ENCODE results near the gene COL26A1. TPM values are rescaled to one million over a fixed set of nuclear protein-coding genes. Genes with fewer than 3 reads are reported as not detected.
A peak's percentile ranks its signal among the peaks of the same experiment; 100 is the strongest.

COL26A1 gene
- total and polyA plus RNA-seq, 2 of the 4 experiments (the other 2 are of a cell fraction) = not detected

GRCh38 chr7:101363734-101364374, 1.2 kb downstream of the COL26A1 start:
- Histone ChIP-seq H3K27me3 (ENCODE audit: control insufficient read depth, insufficient read depth, low read length) (peaks cover 36% of the 10 kb centered on the region), H2BK120ac (ENCODE audit: low read depth, low read length) (no peak overlapping the region), H4K91ac (ENCODE audit: insufficient read depth, low read depth, low read length) (no peak overlapping the region), H2BK5ac (ENCODE audit: low read depth, low read length, poor library complexity, severe bottlenecking) (no peak overlapping the region), H4K20me1 (ENCODE audit: insufficient read depth, low read length) (no peaks in the 10 kb centered on the region), H3K4me3 (ENCODE audit: insufficient read depth, low read depth, low read length) (peak overlapping the region; percentile 31), H3K9me3 (ENCODE audit: control insufficient read depth, insufficient read depth, low read length) (peaks cover 3% of the 10 kb centered on the region; the same call in 1 of the 2 replicates), H3K79me1 (ENCODE audit: low read depth in 1 of 2, low read length in 2 of 2) (no peaks in the 10 kb centered on the region), H3K27ac (ENCODE audit: insufficient read depth, low read length) (no peak overlapping the region), H3K14ac (replicated peaks; ENCODE audit: low read depth, low read length) (no peak overlapping the region), H2BK20ac (ENCODE audit: low read depth, low read length) (no peak overlapping the region), H3K4ac (ENCODE audit: low read depth, low read length) (no peak overlapping the region; the same call in 1 of the 2 replicates), H3K9ac (ENCODE audit: low read depth, low read length) (no peak overlapping the region), H3K4me2 (ENCODE audit: low read depth, low read length) (peak overlapping the region; percentile 80), H3K36me3 (ENCODE audit: control insufficient read depth, insufficient read depth, low read length) (no peaks in the 10 kb centered on the region), H3K4me1 (ENCODE audit: control insufficient read depth, insufficient read depth, low read length) (no peaks in the 10 kb centered on the region), H3K56ac (ENCODE audit: extremely low read depth, insufficient read depth, low read length) (no peak overlapping the region), H3K23ac (ENCODE audit: low read depth, low read length) (no peak overlapping the region), H3K9me1 (ENCODE audit: insufficient read depth, low read length) (no peaks in the 10 kb centered on the region), H2AFZ (replicated peaks; ENCODE audit: low read length, poor library complexity) (peak overlapping the region; percentile 89), H4K5ac (ENCODE audit: low read depth, low read length) (no peak overlapping the region), H2BK15ac (ENCODE audit: low read depth, low read length) (no peak overlapping the region), H2AK5ac (ENCODE audit: low read depth, low read length) (no peak overlapping the region), H3K18ac (ENCODE audit: low read depth, low read length) (no peak overlapping the region), H4K8ac (ENCODE audit: low read depth in 2 of 2, low read length in 2 of 2) (no peak overlapping the region), H2AK9ac (replicated peaks; ENCODE audit: low read depth, low read length, poor library complexity) (peak overlapping the region; percentile 70)
- ATAC-seq (ENCODE audit: low read depth) = peak; percentile 95
- DNase-seq = peak; percentile 40
- 1% methylated on average over 23 of the region's 52 CpGs; no CpG with 5 or more reads in 1 of the 2 experiments for WGBS, 2 experiments (ENCODE audit: extremely low coverage in 2 of 2, insufficient read length in 1 of 2)
- no TSS peak for BruUV-seq (replicated peaks)
- intact Hi-C loops (cut with micrococcal nuclease) (loop anchor here (5.0 kb wide), 2 partner anchors 143 to 173 kb away; no protein-coding TSS in a partner anchor), in situ Hi-C loops (cut with MboI; ENCODE audit: low sequenced_read_pairs) (loop anchor here (25.0 kb wide), 1 partner anchor 898 kb away; no protein-coding TSS in a partner anchor), dilution Hi-C loops (cut with HindIII; ENCODE audit: low sequenced_read_pairs, unreplicated experiment) (no loop called here)
- TF ChIP-seq MXI1 (IDR thresholded peaks at IDR 0.05; ENCODE audit: borderline replicate concordance, low read depth, low read length) = no peak
- no peak for TF ChIP-seq BHLHE40 (IDR thresholded peaks at IDR 0.05; ENCODE audit: low read depth, low read length)
- TF ChIP-seq RCOR1 (IDR thresholded peaks at IDR 0.05; ENCODE audit: insufficient replicate concordance, low read length) = no peak
- TF ChIP-seq, protein P1, sequence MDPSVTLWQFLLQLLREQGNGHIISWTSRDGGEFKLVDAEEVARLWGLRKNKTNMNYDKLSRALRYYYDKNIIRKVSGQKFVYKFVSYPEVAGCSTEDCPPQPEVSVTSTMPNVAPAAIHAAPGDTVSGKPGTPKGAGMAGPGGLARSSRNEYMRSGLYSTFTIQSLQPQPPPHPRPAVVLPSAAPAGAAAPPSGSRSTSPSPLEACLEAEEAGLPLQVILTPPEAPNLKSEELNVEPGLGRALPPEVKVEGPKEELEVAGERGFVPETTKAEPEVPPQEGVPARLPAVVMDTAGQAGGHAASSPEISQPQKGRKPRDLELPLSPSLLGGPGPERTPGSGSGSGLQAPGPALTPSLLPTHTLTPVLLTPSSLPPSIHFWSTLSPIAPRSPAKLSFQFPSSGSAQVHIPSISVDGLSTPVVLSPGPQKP (IDR thresholded peaks at IDR 0.05; ENCODE audit: borderline replicate concordance, low read depth, low read length) = no peak
- no peak for TF ChIP-seq RFX5 (IDR thresholded peaks at IDR 0.05; ENCODE audit: low read depth, low read length)
- peak; percentile 76 for TF ChIP-seq SMC3 (IDR thresholded peaks at IDR 0.05; ENCODE audit: low read depth, low read length)
- peak; percentile 78 for TF ChIP-seq CTCF (conservative IDR thresholded peaks at IDR 0.05; ENCODE audit: low read depth, low read length)
- TF ChIP-seq CEBPB (IDR thresholded peaks at IDR 0.05; ENCODE audit: low read depth, low read length) = no peak
- no peak for TF ChIP-seq POLR2A (IDR thresholded peaks at IDR 0.05; ENCODE audit: low read depth, low read length)
- peak; percentile 68 for TF ChIP-seq RAD21 (IDR thresholded peaks at IDR 0.05; ENCODE audit: low read length)
- TF ChIP-seq CHD1 (IDR thresholded peaks at IDR 0.05; ENCODE audit: low read depth, low read length) = no peak
- TF ChIP-seq NFE2L2 (IDR thresholded peaks at IDR 0.05; ENCODE audit: low read depth, low read length) = no peak
- no peak for TF ChIP-seq FOS (IDR thresholded peaks at IDR 0.05; ENCODE audit: low read depth, low read length)
- no peak for TF ChIP-seq USF2 (IDR thresholded peaks at IDR 0.05; ENCODE audit: low read depth, low read length)
- ChIA-PET POLR2A (ENCODE audit: unreplicated experiment) (no interaction called here), CTCF (interaction anchor here (0.7 kb wide), 1 partner anchor 10 kb away, joined by 3 read pairs; no protein-coding TSS in a partner anchor)
